ENCODE measurements around the gene CUEDC1. TPM values are rescaled to one million over a fixed set of nuclear protein-coding genes. Genes with fewer than 3 reads are reported as not detected.

The CUEDC1 gene
- total RNA-seq, 6 experiments from 2014 or later = 34.0 to 41.0 (median 34.9) TPM

DNA sequence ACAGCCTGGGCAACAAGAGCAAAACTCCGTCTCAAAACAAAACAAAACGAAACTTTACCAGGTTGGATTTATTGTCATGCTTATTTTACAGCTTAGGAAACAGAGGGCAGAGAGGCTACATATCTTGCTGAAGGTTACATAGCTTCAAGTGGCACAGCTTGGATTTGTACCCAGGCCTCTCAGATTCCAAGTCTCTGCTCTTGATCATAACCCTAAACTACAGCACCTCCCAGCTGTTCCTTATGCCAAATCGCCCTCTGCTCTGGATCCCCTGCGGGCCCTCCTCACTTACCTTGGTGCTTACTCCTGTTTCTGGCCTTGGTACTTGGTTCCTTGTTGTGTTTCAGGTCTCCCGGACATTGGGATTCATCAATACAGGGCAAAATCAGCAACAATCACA, 11.7 kb upstream of the CUEDC1 start:
- no peak for DNase-seq
- H3K9me3 Mint-ChIP-seq = no peaks in the 10 kb centered on the region
- no peaks in the 10 kb centered on the region; the same call in 1 of the 2 replicates for H3K36me3 Mint-ChIP-seq (ENCODE audit: low read depth)
- H3K4me3 Mint-ChIP-seq = no peak overlapping the region
- peaks cover 22% of the 10 kb centered on the region for H3K4me1 Mint-ChIP-seq (ENCODE audit: low read depth)
- H3K27ac Mint-ChIP-seq = no peak overlapping the region
- TF ChIP-seq, protein P1, sequence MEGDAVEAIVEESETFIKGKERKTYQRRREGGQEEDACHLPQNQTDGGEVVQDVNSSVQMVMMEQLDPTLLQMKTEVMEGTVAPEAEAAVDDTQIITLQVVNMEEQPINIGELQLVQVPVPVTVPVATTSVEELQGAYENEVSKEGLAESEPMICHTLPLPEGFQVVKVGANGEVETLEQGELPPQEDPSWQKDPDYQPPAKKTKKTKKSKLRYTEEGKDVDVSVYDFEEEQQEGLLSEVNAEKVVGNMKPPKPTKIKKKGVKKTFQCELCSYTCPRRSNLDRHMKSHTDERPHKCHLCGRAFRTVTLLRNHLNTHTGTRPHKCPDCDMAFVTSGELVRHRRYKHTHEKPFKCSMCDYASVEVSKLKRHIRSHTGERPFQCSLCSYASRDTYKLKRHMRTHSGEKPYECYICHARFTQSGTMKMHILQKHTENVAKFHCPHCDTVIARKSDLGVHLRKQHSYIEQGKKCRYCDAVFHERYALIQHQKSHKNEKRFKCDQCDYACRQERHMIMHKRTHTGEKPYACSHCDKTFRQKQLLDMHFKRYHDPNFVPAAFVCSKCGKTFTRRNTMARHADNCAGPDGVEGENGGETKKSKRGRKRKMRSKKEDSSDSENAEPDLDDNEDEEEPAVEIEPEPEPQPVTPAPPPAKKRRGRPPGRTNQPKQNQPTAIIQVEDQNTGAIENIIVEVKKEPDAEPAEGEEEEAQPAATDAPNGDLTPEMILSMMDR (IDR thresholded peaks at IDR 0.05) = no peak
- H3K27me3 Mint-ChIP-seq (ENCODE audit: insufficient read depth) = peaks cover 8% of the 10 kb centered on the region

DNA sequence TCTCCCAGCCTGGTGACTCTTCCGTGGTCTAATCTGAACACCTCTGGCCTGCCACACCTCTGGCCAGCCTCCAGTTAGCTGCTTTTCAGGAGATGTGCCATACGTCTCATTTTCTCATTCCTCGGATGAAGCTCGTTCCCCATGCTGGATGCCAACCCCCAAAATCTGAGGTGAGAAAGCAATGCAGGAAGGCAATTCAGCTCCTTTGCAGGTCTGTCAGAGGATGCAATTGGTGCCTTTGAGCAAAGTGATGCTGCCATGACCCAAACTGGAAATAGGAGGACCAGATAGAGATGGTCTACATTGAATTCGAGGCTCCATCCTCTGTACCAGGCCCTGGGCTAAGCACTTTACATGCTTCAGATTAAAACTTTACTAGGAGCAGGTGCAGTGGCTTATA, 11.0 kb upstream of the CUEDC1 start:
- H3K4me1 Mint-ChIP-seq (ENCODE audit: low read depth) = peaks cover 15% of the 10 kb centered on the region

DNA sequence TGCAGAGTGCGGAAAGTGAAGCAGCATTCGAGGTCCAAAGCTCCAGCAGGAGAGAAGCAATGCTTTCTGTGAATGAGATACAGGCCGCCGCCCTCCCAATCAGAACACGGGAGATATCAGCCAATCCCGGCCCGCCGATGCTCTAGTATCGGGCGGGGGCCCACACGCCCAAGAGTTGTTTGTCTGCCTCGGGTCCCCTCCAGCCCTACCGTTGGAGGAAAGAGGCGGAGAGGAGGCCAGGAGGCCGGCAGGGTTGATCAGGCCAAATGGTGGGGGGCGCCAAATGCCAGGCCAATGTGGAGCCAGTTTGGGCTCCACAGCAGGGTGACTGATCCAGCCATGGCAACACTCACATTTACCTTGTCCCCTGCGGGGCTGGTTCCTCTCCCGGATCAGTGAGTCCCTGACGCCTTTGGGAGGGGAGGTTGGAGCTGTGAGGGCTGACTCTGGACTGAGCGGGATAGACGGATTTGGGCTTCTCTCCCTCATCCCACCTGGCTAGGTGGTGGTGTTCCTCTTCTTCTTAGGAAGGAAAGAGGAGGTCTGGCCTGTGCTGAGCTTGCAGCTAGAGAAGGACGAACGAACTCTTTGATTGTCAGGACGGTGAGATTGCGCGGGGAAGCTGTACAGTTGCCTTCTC, 10.4 kb upstream of the CUEDC1 start:
- H3K27me3 Mint-ChIP-seq (ENCODE audit: insufficient read depth) = peaks cover 10% of the 10 kb centered on the region
- H3K4me1 Mint-ChIP-seq (ENCODE audit: low read depth) = peaks cover 9% of the 10 kb centered on the region
- no peak overlapping the region for H3K4me3 Mint-ChIP-seq
- DNase-seq = no peak
- H3K9me3 Mint-ChIP-seq = no peaks in the 10 kb centered on the region
- H3K27ac Mint-ChIP-seq = no peak overlapping the region
- TF ChIP-seq, protein P1 (IDR thresholded peaks at IDR 0.05) = no peak
- no peaks in the 10 kb centered on the region for H3K36me3 Mint-ChIP-seq (ENCODE audit: low read depth)

More for the DNA sequence above, 11.0 kb upstream of the CUEDC1 start:
- no peak for DNase-seq
- H3K4me3 Mint-ChIP-seq = no peak overlapping the region
- H3K27me3 Mint-ChIP-seq (ENCODE audit: insufficient read depth) = peaks cover 8% of the 10 kb centered on the region
- no peaks in the 10 kb centered on the region for H3K36me3 Mint-ChIP-seq (ENCODE audit: low read depth)
- TF ChIP-seq, protein P1 (IDR thresholded peaks at IDR 0.05) = no peak
- H3K9me3 Mint-ChIP-seq = no peaks in the 10 kb centered on the region
- H3K27ac Mint-ChIP-seq = no peak overlapping the region

DNA sequence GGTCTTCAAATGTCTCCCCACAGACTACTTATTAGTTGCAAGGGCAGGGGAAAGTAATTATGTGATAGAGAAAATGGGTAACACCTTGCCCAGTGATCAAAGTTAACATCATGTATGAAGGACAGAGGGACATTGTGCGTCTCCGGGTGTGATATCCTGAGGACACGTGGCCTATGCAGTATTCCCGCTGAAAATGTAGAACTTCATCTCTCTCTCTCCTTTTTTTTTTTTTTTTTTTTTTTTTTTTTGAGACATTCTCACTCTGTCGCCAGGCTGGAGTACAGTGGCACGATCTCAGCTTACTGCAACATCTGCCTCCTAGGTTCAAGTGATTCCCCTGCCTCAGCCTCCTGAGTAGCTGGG, 7.9 kb upstream of the CUEDC1 start:
- Mint-ChIP-seq H3K36me3 (ENCODE audit: low read depth) (no peaks in the 10 kb centered on the region), H3K4me3 (no peak overlapping the region), H3K27me3 (ENCODE audit: insufficient read depth) (peaks cover 10% of the 10 kb centered on the region), H3K27ac (no peak overlapping the region), H3K9me3 (no peaks in the 10 kb centered on the region), H3K4me1 (ENCODE audit: low read depth) (no peaks in the 10 kb centered on the region)
- no peak for DNase-seq
- TF ChIP-seq, protein P1 (IDR thresholded peaks at IDR 0.05) = no peak

DNA sequence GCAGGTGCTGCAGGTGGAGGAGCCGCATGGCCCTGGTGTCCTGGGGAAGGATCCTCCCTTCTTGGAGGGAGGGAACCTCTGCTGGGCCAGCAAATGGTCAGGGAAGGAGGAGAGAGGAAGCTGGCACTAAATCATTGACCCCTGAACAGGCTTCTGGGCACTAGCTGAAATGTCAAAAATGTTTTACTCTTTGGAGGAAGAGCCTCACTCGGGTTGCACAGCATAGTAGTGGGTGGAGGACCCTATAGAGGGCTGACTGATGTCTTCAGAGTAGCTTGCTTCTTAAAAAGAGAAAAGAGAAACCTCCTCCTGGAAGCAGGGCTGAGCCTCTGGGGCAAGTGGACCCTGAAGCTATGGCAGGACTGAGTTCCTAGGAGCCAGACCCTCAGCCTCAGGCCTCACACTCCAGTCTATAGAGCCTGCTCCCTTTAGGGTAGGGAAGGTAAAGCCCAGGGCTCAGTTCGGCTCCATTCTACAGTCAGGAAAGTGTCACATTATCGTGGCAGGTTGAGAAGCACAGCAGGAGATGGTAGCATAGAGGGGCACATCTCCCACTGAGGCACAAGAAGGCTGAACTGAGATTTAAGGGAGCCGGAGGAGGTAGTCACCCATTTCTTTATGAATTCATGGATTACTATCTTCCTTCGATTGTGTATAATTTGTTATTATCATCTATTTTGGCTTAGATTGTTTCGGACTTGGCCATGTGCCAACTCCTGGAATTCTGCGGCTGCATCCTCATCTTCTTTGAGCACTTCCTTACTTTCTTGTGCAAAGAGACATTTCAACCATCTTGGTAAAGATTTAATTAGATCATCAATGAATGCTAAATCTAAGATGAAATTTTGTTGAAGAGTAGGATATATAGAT, 7.3 kb upstream of the CUEDC1 start:
- Mint-ChIP-seq H3K4me3 (no peak overlapping the region), H3K27me3 (ENCODE audit: insufficient read depth) (peaks cover 8% of the 10 kb centered on the region), H3K27ac (no peak overlapping the region), H3K9me3 (no peaks in the 10 kb centered on the region), H3K36me3 (ENCODE audit: low read depth) (no peaks in the 10 kb centered on the region), H3K4me1 (ENCODE audit: low read depth) (no peaks in the 10 kb centered on the region)
- no peak for DNase-seq
- TF ChIP-seq, protein P1 (IDR thresholded peaks at IDR 0.05) = no peak
